Stimulated activated CD4-positive, alpha-beta T cell treated with anti-CD3 and anti-CD28 coated beads, Interleukin-2, amount 100 ng/mL, for 48 hours (primary cell): ENCODE measurements around the gene MFGE8.
A peak's percentile ranks its signal among the peaks of the same experiment; 100 is the strongest.

Experiments
- DNase-seq, 2 donors: peaks; one replicate each; pipeline ENCODE4 v3.0.0-alpha.2; 2020

MFGE8 gene

DNA sequence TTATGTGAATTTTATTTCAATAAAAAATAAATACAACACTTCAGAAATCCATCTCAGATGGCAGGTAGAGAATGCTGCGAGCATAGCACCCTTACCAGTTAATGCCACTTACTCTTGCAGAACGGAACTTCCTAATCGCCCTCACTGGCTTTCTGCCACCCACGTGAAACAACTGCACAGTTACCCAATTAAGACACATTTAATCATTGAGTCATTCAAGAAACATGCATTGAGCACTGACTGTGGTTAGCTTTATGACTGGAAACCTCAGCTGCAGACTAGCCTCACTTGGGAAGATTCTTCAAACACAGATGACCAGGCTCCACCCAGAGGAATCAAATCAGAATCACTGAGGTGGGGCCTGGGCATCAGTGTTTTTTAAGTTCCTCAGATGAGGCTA, 5.6 kb upstream of the MFGE8 start:
- DNase-seq, result peak in 1 of 2 donors; percentile 31

GRCh38 chr15:88917760-88918159, 4.6 kb upstream of the MFGE8 start:
- no peak for DNase-seq

- no peak for DNase-seq
Observed at GRCh38 chr15:88915354-88915753, 2.2 kb upstream of the MFGE8 start.

DNA sequence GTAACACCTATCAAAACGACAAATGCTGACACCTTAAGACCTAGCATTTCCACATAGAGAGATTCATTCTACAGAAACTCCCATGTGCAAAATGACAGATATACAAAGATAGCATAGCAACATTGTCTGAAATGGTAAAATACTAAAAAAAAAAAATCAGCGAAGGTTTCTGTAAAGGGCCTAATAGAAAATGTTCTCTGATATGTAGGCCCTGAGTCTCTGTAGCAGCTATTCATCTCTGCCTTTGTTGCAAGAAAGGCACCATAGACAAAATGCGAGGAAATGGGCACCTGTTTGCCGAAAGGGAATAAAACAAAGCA, 631 bp upstream of the MFGE8 start:
- no peak for DNase-seq

- no peak for DNase-seq
Observed at GRCh38 chr15:88912500-88912921, 668 bp downstream of the MFGE8 start.

- no peak for DNase-seq
Observed at GRCh38 chr15:88911766-88912118, 1.4 kb downstream of the MFGE8 start.

DNA sequence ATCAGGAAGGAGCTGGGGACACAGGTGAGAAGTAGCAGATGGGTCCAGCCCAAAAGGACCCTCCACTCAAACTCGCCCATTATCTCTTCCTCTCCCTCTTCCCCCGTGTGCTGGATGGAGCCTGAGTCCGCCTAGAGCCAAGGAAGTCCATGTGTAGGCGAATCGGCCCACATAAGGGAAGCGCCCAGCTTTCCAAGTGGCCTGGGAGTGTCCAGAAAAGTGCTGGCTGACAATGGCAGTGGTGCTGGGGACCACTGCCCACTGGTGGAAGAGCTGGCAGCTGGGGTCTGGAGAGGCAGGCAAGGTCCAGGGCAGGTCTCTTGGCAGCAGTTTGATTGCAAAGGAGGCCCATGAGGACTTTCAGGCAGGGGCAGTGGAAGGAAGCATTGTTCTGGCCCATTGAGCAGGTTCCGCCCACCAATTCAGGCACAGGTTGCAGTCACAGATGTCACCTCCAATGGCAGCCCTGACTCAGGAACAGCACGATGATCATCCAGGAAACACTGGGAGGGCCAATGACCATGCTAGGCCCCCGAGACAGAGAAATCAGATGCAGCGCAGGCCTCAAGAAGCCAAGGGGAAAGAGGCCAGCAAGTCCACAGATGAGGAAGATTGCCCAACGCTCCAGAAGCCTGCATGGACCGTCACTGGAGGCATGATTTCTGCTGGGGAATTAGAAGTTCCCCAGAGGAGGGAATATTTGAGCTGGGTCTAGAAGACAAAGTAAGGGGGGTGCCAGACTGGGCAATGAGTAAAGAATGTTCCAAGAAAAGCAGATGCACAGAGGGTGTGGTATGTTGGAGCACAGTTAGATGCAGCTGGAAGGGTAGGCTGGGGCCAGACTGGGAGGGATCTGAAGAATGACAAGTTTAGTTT, 3.0 kb downstream of the MFGE8 start:
- DNase-seq, result no peak

- no peak for DNase-seq
Observed at GRCh38 chr15:88908697-88909621, 4.2 kb downstream of the MFGE8 start.

DNA sequence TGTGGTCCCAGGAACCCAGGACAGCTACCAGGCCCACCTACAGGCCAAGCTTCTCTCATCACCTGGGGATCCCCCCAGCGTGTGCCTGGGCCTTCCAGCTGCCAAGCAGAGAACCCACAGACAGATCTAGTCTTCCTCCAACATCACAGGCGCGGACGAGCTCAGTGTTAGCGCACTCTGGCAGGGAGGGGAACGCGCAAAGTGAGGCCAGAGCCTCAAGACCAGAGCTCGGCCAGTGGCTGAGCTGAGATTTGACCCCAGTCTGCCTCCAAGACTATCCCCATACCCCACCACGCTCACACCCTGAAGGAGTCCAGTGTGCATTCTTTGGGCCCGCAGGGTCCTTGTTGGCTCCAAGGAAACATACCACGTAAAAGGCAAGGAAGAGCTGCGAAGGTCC, 5.1 kb downstream of the MFGE8 start:
- no peak for DNase-seq

GRCh38 chr15:88907111-88907510, 6.1 kb downstream of the MFGE8 start:
- DNase-seq, result no peak

DNA sequence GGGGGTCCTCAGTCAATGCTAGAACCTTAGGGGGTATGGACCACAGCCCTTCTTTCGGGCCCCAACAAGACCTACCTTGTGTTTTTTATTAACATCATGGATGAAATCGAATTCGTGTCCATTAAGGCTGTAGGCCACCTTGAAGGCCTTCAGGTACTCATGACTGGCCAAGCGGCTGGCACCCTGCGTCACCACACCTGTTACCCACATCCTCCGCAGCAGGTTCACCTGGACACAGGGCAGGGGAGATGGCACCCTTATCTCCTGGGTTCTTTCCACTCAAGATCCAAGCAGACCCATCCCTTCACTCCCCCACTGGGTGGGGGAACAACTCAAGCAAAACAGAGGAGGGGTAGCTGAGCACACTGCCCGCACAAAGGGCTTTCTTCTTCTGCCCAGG, 6.6 kb downstream of the MFGE8 start:
- no peak for DNase-seq

- DNase-seq, result no peak
Observed at GRCh38 chr15:88906130-88906529, 7.0 kb downstream of the MFGE8 start.

- no peak for DNase-seq
Observed at GRCh38 chr15:88905576-88905975, 7.6 kb downstream of the MFGE8 start.

GRCh38 chr15:88904624-88905327, 8.4 kb downstream of the MFGE8 start:
- peak; percentile 87 to 88 for DNase-seq

- DNase-seq, result no peak
Observed at GRCh38 chr15:88904257-88904623, 8.9 kb downstream of the MFGE8 start.

GRCh38 chr15:88902846-88903245, 10.3 kb downstream of the MFGE8 start:
- DNase-seq, result no peak

GRCh38 chr15:88902221-88902835, 10.9 kb downstream of the MFGE8 start:
- DNase-seq, result no peak

DNA sequence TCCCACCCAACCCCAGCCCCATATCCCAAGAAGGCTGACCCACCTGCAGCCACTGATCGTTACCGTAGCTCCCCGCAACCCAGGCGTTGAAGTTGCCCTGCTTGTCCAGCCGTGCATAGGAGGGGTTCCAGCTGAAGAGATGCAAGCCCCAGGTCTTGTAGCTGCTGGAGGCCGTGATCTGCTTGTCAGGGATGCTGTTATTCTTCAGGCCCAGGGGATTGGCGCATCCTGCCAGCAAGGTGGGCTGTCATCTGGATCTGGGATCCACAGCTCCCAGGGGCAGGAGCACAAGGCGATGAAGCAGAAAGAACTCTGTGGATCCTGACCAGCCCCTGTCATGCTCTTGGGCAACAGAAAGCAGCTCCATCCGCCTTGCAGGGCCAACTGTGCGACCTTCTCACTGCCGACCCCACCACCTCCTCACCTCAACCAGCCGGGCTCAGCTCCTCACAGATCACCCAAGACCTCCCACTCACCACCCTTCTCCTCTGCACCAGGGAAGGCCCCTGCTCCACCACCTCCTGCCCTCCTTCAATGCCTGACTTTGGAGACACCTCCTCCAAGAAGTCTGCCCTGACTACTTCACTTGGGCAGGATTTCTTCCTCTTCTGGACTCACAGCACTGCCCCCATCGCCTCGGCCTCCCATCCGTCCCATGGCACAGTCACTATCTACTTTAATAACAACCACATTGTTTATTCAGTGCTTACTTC, 11.5 kb downstream of the MFGE8 start:
- DNase-seq, result no peak

GRCh38 chr15:88900982-88901418, 12.2 kb downstream of the MFGE8 start:
- DNase-seq, result no peak

GRCh38 chr15:88900309-88900981, 12.7 kb downstream of the MFGE8 start:
- DNase-seq, result no peak

DNA sequence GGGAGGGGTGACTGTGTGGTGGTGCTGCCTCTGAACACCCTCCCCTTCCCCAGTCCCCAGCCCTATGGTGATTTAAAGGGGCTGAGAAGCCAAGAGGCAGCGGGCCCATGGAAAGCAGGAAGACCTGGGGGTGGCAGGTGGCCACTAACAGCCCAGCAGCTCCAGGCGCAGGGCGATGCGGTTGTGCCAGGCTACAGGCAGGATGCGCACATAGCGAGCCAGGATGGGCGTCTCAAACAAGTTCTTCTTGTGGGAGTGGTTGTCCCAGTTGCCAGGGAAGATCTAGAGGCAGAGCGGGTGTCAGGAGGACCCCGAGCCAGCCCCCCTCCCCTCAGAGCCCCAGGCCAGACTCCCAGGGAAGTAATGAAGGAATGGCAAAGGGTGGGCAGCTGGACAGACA, 13.9 kb downstream of the MFGE8 start:
- DNase-seq, result no peak

DNA sequence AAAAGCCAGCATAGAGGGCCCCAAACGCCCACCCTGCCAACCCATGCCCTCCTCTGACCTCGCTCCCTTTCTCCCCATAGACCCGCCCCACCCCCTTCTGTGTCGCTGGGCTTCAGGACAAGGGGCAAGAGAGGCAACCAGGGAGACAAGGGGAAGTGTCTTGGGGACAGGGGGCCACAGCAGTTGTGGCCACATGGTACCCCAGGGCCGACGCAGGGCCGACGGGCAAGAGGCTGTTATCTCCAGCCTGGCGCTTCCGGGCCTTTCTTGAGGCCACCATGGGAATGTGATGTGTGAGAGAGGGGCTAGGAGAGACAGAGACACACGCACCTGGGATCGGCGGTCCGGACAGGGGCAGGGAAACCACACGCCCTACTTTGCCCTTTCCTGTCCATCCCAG, 14.4 kb downstream of the MFGE8 start:
- DNase-seq, result no peak
